Breast epithelium (tissue), 3 donors: ENCODE measurements around the gene ACTR2.

Source experiments
- CTCF ChIP-seq, 3 donors: fragments of 450-650 bp; IDR thresholded peaks; one replicate each; pipeline ENCODE4 v1.5.1; 2016 to 2017; ENCODE audit warnings: antibody characterized with exemption in 3 of 3, mild to moderate bottlenecking in 3 of 3, moderate library complexity in 3 of 3
- POLR2A ChIP-seq: fragments of 450-650 bp; IDR thresholded peaks from one replicate; pipeline ENCODE4 v1.6.1; 2016; ENCODE audit warnings: antibody characterized with exemption, mild to moderate bottlenecking, moderate library complexity

GRCh38 chr2:65186093-65186868 lies 41.4 kb upstream of the ACTR2 start:
- TF ChIP-seq CTCF (IDR thresholded peaks at IDR 0.05) (no peak), POLR2A (no peak)
